GM12878 (cell line): ENCODE measurements around the gene NSG2. TPM values are rescaled to one million over a fixed set of nuclear protein-coding genes. Genes with fewer than 3 reads are reported as not detected.
A peak's percentile ranks its signal among the peaks of the same experiment; 100 is the strongest.

Source experiments
- ATAC-seq: fragments of 200-7000 bp; cut with Tn5 transposase; 3 replicates; pipeline ENCODE4 v1.9.1; 2020; ENCODE audit warnings: mild to moderate bottlenecking, moderate library complexity
- BruUV-seq: library from RNA; stranded (reverse); fragments of 400-500 nt; replicated peaks from 2 replicates; lab custom pipeline; 2021; lab: Mats Ljungman, UMichigan
- CTCF ChIA-PET: fragments of 300-600 bp; sonication (Branson Sonifier 250); formaldehyde crosslinking; extraction: SDS; loops from one replicate; lab custom pipeline; 2021; ENCODE audit warnings: inconsistent platforms; lab: Yijun Ruan, JAX
- POLR2A ChIA-PET: fragments of 350-600 bp; formaldehyde crosslinking; extraction: SDS; loops from one replicate; lab custom pipeline; 2021; ENCODE audit warnings: inconsistent platforms; lab: Charles Lee
- RAD21 ChIA-PET: fragments of 300-600 bp; sonication (Branson Sonifier 250); formaldehyde crosslinking; loops from one replicate; lab custom pipeline; 2023; ENCODE audit warnings: antibody characterized with exemption; ENCODE audit not compliant: unreplicated experiment; lab: Charles Lee
- SMC1A ChIA-PET: fragments of 300-600 bp; sonication (Branson Sonifier 250); formaldehyde crosslinking; loops from one replicate; lab custom pipeline; 2023; ENCODE audit not compliant: unreplicated experiment, uncharacterized antibody; lab: Charles Lee
- DNase-seq: peaks from one replicate; pipeline ENCODE4 v3.0.0-alpha.2; 2011; ENCODE audit warnings: low read depth, low spot score
- FAIRE-seq: peaks from 3 replicates; lab custom pipeline; 2011; peaks lifted over from hg19 to GRCh38; lab: Jason Lieb, UNC
- H2AFZ ChIP-seq: 2 replicates; pipeline ENCODE4 v1.6.0; 2011; ENCODE audit warnings: low read depth, low read length, control low read depth; ENCODE audit not compliant: control insufficient read depth
- H3K27ac ChIP-seq: 2 replicates; pipeline ENCODE4 v1.5.1; 2011; ENCODE audit warnings: control low read depth; ENCODE audit not compliant: control insufficient read depth, insufficient read depth
- H3K27me3 ChIP-seq, 2 experiments: replicated peaks in 1 of 2; 2 replicates each; pipeline versions ENCODE4 v1.6.0 to v1.6.1; 2011; ENCODE audit warnings: low read length in 1 of 2; ENCODE audit not compliant: control insufficient read depth in 2 of 2, insufficient read depth in 2 of 2
- H3K36me3 ChIP-seq, 2 experiments: 2 replicates each; pipeline ENCODE4 v1.5.1; 2011; ENCODE audit warnings: low read length in 1 of 2; ENCODE audit not compliant: control insufficient read depth in 2 of 2, insufficient read depth in 2 of 2
- H3K4me1 ChIP-seq: 2 replicates; pipeline ENCODE4 v1.6.1; 2011; ENCODE audit warnings: mild to moderate bottlenecking, low read length, moderate library complexity, mixed read lengths; ENCODE audit not compliant: control insufficient read depth, insufficient read depth
- H3K4me2 ChIP-seq: 2 replicates; pipeline ENCODE4 v1.6.0; 2011; ENCODE audit warnings: control low read depth; ENCODE audit not compliant: control insufficient read depth, insufficient read depth
- H3K4me3 ChIP-seq: fragments of 200-600 bp; sonication (generic); 2 replicates; pipeline ENCODE4 v1.5.1; 2016
- H3K79me2 ChIP-seq: 2 replicates; pipeline ENCODE4 v1.6.0; 2011; ENCODE audit warnings: low read length; ENCODE audit not compliant: control insufficient read depth, insufficient read depth
- H3K9ac ChIP-seq: 2 replicates; pipeline ENCODE4 v1.8.0; 2011; ENCODE audit warnings: low read length, control low read depth, mixed read lengths; ENCODE audit not compliant: control insufficient read depth, insufficient read depth
- H3K9me3 ChIP-seq: replicated peaks from 3 replicates; pipeline ENCODE4 v1.5.1; 2011; ENCODE audit warnings: mild to moderate bottlenecking, low read length; ENCODE audit not compliant: control insufficient read depth, insufficient read depth
- H4K20me1 ChIP-seq: 2 replicates; pipeline ENCODE4 v1.6.0; 2011; ENCODE audit not compliant: control insufficient read depth, insufficient read depth
- FOS ChIP-seq: IDR thresholded peaks from 3 replicates; pipeline ENCODE4 v1.6.1; 2011; ENCODE audit warnings: borderline replicate concordance; ENCODE audit not compliant: insufficient read length; ENCODE audit errors: extremely low read depth
- IKZF2 ChIP-seq, 2 experiments: fragments of 450-650 bp; IDR thresholded peaks; 2 replicates each; pipeline ENCODE4 v1.6.1; 2017; ENCODE audit warnings: mild to moderate bottlenecking in 2 of 2, moderate library complexity in 2 of 2
- MEF2A ChIP-seq: IDR thresholded peaks from 2 replicates; pipeline ENCODE4 v1.6.1; 2011; ENCODE audit warnings: low read depth, mild to moderate bottlenecking, low read length, moderate library complexity; ENCODE audit not compliant: insufficient read depth
- NFXL1 ChIP-seq: fragments of 450-650 bp; IDR thresholded peaks from 2 replicates; pipeline ENCODE4 v1.6.1; 2017; ENCODE audit warnings: antibody characterized with exemption, mild to moderate bottlenecking, borderline replicate concordance
- NR2C2 ChIP-seq: IDR thresholded peaks from 2 replicates; pipeline ENCODE4 v1.6.1; 2011; ENCODE audit warnings: borderline replicate concordance, low read depth; ENCODE audit not compliant: control insufficient read depth, insufficient read length
- NR2F1 ChIP-seq: fragments of 450-650 bp; conservative IDR thresholded peaks from 2 replicates; pipeline ENCODE4 v1.6.1; 2017; ENCODE audit warnings: mild to moderate bottlenecking
- POLR2AphosphoS5 ChIP-seq: IDR thresholded peaks from 2 replicates; pipeline ENCODE4 v1.6.1; 2011; ENCODE audit warnings: mild to moderate bottlenecking, low read length, inconsistent platforms
- SP1 ChIP-seq: IDR thresholded peaks from one replicate; pipeline ENCODE4 v1.6.1; 2011; ENCODE audit warnings: low read depth, low read length
- WGBS: methylation state at CpG from one replicate; pipeline ENCODE4 v1.1.6; 2016; ENCODE audit warnings: low lambda C conversion rate; ENCODE audit not compliant: insufficient replicate concordance, insufficient coverage; ENCODE audit errors: missing lambda C conversion rate; 5-methylcytosine and 5-hydroxymethylcytosine counted together
- in situ Hi-C: fragments of 300-500 bp; cut with MboI; formaldehyde crosslinking; loops from 9 replicates; pipeline ENCODE4 v1.14.3; 2018; ENCODE audit warnings: mixed read lengths
- intact Hi-C: fragments of 100-400 bp; cut with micrococcal nuclease; formaldehyde crosslinking; loops from one replicate; pipeline ENCODE4 v1.14.2; 2022; ENCODE audit not compliant: unreplicated experiment
- polyA plus RNA-seq, 11 experiments: library from polyadenylated mRNA; depleted of rRNA in 4 of 11; unstranded in 6 of 11; stranded (reverse) in 5 of 11; fragments of >200 nt; fragmentation: Nextera tagmentation in 4 of 11; fragmentation: Illumina TruSeq in 1 of 11; extraction: Ambion mirVana in 4 of 11; extraction: Trizol in 1 of 11; gene quantifications; 1 replicate in 1 of 11; 2 replicates in 10 of 11; pipeline versions ENCODE4 v1.2.1 to v1.2.3, GENCODE V29; 2011 to 2016; ENCODE audit warnings: inconsistent platforms in 2 of 11, missing spikeins in 2 of 11, low read depth in 1 of 11
- total RNA-seq, 4 experiments: library from RNA; depleted of rRNA in 3 of 4; stranded (reverse); fragments of >200 nt in 3 of 4; fragmentation: Illumina TruSeq in 1 of 4; extraction: Trizol in 1 of 4; gene quantifications; 2 replicates each; pipeline versions ENCODE4 v1.2.1 to v1.2.3, GENCODE V29; 2013 to 2021
- TF ChIP-seq, protein P1 (sequence below), 3 experiments: IDR thresholded peaks in 2 of 3; conservative IDR thresholded peaks in 1 of 3; 2 replicates each; pipeline ENCODE4 v1.5.1; 2011; ENCODE audit warnings: low read depth in 3 of 3, low read length in 3 of 3, mild to moderate bottlenecking in 3 of 3, control low read depth in 2 of 3, moderate library complexity in 2 of 3, inconsistent platforms in 1 of 3, mixed read lengths in 1 of 3; ENCODE audit not compliant: control insufficient read depth in 2 of 3, insufficient read depth in 1 of 3; ENCODE audit errors: extremely low read depth in 1 of 3
- TF ChIP-seq, protein P2 (sequence below): fragments of 450-650 bp; IDR thresholded peaks from 2 replicates; pipeline ENCODE4 v1.6.1; 2014; ENCODE audit warnings: mild to moderate bottlenecking
- TF ChIP-seq, protein P3 (sequence below): fragments of 450-650 bp; IDR thresholded peaks from 2 replicates; pipeline ENCODE4 v1.6.1; 2017; ENCODE audit warnings: antibody characterized with exemption, mild to moderate bottlenecking, moderate library complexity

The NSG2 gene
- total and polyA plus RNA-seq, 10 of the 15 experiments (the other 5 are each of a cell fraction or from before 2014, with no cell fraction given): 0.04 to 0.14 TPM; not detected in 8

DNA sequence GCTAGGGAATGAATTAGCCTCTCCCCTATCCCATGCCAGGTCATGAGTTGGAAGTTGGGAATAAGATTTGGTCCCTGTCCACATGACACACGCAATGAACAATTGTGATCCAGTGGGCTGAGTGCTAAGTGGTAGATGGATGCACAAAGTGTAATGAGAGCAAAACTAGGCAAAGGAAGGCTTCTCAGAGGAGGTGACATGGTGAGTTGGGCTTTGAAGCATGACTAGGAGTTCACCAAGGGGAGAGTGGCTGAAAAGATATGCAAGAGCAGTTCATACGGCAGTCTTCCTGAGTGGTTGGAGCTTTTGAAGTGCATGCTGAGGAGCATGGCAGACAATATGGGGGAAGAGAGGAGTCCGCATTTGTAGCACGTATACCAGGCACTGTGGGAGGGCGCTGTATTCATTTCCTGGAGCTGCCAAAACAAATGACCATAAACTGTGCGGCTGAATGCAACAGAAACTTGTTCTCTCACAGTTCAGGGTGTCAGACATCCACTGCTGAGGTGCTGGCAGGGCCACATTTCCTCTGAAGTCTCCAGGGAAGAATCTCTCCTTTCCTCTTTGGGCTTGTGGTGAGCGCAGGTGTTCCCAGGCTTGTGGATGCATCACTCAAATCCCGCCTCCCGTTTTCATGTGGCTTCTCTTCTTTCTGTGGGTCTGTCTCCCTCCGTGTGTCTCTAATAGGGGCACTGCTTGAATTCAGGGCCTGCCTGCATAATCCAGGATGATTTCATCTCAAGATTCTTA lies 49.5 kb downstream of the NSG2 start (continued):
- TF ChIP-seq NR2F1: 0 out of 2 replicates have a peak, but pooled peaks have one; percentile 9
- no peak for TF ChIP-seq SP1
- peak; percentile 5 to 39; a peak in 1 of 4 replicates for TF ChIP-seq IKZF2 (IDR thresholded peaks at IDR 0.05)

DNA sequence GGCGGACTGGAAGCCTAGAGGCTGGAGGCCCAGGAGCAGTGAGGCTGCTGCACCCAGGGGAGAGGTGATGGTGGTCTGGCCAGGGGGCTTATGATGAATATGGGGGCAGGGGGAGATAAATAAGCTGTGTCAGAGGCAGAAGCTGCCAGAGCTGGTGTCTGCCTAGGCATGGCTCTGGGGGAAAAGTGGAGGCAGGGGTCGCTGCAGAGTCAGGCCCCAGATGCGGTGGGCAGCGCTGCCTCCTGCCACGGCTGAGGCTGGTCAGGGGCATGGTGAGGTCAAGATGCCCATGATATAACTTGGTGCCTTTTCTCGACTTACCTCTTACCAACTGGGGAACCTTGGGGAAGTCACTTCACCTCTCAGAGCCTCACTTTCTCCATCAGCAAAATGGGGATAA lies 51.1 kb downstream of the NSG2 start:
- intact Hi-C loops: no loop called here
- FAIRE-seq: no peak
- no peak overlapping the region for H3K4me2 ChIP-seq
- ChIA-PET POLR2A (no interaction called here), CTCF (no interaction called here), RAD21 (interaction anchor here (0.7 kb wide), 1 partner anchor 215 kb away, joined by 3 read pairs; no protein-coding TSS in a partner anchor), SMC1A (interaction anchor here (0.6 kb wide), 1 partner anchor 20 kb away, joined by 5 read pairs; no protein-coding TSS in a partner anchor)
- no peak for ATAC-seq
- H3K36me3 ChIP-seq: no peaks in the 10 kb centered on the region
- in situ Hi-C loops: no loop called here
- H3K4me1 ChIP-seq: peaks cover 11% of the 10 kb centered on the region
- no peak for DNase-seq
- BruUV-seq: no TSS peak
- no peak overlapping the region for H3K27ac ChIP-seq
- H3K4me3 ChIP-seq: no peak overlapping the region
- no peak for TF ChIP-seq NFXL1
- no peak for TF ChIP-seq POLR2AphosphoS5
- TF ChIP-seq MEF2A: no peak
- TF ChIP-seq NR2C2: no peak
- TF ChIP-seq, protein P1, sequence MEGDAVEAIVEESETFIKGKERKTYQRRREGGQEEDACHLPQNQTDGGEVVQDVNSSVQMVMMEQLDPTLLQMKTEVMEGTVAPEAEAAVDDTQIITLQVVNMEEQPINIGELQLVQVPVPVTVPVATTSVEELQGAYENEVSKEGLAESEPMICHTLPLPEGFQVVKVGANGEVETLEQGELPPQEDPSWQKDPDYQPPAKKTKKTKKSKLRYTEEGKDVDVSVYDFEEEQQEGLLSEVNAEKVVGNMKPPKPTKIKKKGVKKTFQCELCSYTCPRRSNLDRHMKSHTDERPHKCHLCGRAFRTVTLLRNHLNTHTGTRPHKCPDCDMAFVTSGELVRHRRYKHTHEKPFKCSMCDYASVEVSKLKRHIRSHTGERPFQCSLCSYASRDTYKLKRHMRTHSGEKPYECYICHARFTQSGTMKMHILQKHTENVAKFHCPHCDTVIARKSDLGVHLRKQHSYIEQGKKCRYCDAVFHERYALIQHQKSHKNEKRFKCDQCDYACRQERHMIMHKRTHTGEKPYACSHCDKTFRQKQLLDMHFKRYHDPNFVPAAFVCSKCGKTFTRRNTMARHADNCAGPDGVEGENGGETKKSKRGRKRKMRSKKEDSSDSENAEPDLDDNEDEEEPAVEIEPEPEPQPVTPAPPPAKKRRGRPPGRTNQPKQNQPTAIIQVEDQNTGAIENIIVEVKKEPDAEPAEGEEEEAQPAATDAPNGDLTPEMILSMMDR (IDR thresholded peaks at IDR 0.05 in 2 of 3, conservative IDR thresholded peaks at IDR 0.05 in 1 of 3; ENCODE audit: control insufficient read depth in 2 of 3, extremely low read depth in 1 of 3, insufficient read depth in 1 of 3, low read depth in 3 of 3, low read length in 3 of 3): no peak
- TF ChIP-seq, protein P2, sequence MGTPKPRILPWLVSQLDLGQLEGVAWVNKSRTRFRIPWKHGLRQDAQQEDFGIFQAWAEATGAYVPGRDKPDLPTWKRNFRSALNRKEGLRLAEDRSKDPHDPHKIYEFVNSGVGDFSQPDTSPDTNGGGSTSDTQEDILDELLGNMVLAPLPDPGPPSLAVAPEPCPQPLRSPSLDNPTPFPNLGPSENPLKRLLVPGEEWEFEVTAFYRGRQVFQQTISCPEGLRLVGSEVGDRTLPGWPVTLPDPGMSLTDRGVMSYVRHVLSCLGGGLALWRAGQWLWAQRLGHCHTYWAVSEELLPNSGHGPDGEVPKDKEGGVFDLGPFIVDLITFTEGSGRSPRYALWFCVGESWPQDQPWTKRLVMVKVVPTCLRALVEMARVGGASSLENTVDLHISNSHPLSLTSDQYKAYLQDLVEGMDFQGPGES: no peak
- no peak for TF ChIP-seq FOS
- TF ChIP-seq, protein P3, sequence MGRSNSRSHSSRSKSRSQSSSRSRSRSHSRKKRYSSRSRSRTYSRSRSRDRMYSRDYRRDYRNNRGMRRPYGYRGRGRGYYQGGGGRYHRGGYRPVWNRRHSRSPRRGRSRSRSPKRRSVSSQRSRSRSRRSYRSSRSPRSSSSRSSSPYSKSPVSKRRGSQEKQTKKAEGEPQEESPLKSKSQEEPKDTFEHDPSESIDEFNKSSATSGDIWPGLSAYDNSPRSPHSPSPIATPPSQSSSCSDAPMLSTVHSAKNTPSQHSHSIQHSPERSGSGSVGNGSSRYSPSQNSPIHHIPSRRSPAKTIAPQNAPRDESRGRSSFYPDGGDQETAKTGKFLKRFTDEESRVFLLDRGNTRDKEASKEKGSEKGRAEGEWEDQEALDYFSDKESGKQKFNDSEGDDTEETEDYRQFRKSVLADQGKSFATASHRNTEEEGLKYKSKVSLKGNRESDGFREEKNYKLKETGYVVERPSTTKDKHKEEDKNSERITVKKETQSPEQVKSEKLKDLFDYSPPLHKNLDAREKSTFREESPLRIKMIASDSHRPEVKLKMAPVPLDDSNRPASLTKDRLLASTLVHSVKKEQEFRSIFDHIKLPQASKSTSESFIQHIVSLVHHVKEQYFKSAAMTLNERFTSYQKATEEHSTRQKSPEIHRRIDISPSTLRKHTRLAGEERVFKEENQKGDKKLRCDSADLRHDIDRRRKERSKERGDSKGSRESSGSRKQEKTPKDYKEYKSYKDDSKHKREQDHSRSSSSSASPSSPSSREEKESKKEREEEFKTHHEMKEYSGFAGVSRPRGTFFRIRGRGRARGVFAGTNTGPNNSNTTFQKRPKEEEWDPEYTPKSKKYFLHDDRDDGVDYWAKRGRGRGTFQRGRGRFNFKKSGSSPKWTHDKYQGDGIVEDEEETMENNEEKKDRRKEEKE: no peak
- no peaks in the 10 kb centered on the region for H4K20me1 ChIP-seq
- no peak overlapping the region for H3K9ac ChIP-seq
- H3K27me3 ChIP-seq: 0 out of 4 replicates have a peak, but pooled peaks cover 0 to 1% of the 10 kb centered on the region in 2 experiments
- no peaks in the 10 kb centered on the region for H3K9me3 ChIP-seq
- H2AFZ ChIP-seq: no peak overlapping the region
- WGBS: 40% methylated on average over 6 of the region's 6 CpGs
- no peaks in the 10 kb centered on the region for H3K79me2 ChIP-seq
